WTC11 (cell line): ENCODE results near the gene PDE6D. TPM values are rescaled to one million over a fixed set of nuclear protein-coding genes. Genes with fewer than 3 reads are reported as not detected.

Experiments
- ATAC-seq: fragments of 200-7000 bp; cut with Tn5 transposase; 2 replicates; pipeline ENCODE4 v1.10.0; 2021; ENCODE audit warnings: mild to moderate bottlenecking, moderate library complexity
- CTCF ChIA-PET: fragments of 300-600 bp; sonication (Branson Sonifier 250); formaldehyde crosslinking; loops from one replicate; lab custom pipeline; 2021; ENCODE audit warnings: antibody characterized with exemption; lab: Charles Lee
- POLR2A ChIA-PET: fragments of 350-600 bp; sonication (Branson Sonifier 250); formaldehyde crosslinking; loops from one replicate; lab custom pipeline; 2021; ENCODE audit warnings: antibody characterized with exemption; lab: Charles Lee
- DNase-seq: peaks from one replicate; pipeline ENCODE4 v3.0.0; 2021; ENCODE audit warnings: low spot score
- H3K27ac Mint-ChIP-seq: 2 replicates; pipeline ENCODE4 v1.8.0; 2021; ENCODE audit warnings: mixed read lengths
- H3K27me3 Mint-ChIP-seq: 2 replicates; pipeline ENCODE4 v1.8.0; 2021; ENCODE audit warnings: low read depth, mild to moderate bottlenecking, moderate library complexity, mixed read lengths
- H3K36me3 Mint-ChIP-seq: 2 replicates; pipeline ENCODE4 v1.8.0; 2021; ENCODE audit warnings: mixed read lengths
- H3K4me1 Mint-ChIP-seq: 2 replicates; pipeline ENCODE4 v1.8.0; 2022; ENCODE audit warnings: mixed read lengths
- H3K4me3 Mint-ChIP-seq: 2 replicates; pipeline ENCODE4 v1.8.0; 2021; ENCODE audit warnings: mild to moderate bottlenecking, moderate library complexity, mixed read lengths
- H3K9me3 Mint-ChIP-seq: 2 replicates; pipeline ENCODE4 v1.8.0; 2021; ENCODE audit warnings: mixed read lengths
- ATF1 ChIP-seq: sonication (generic); formaldehyde crosslinking; IDR thresholded peaks from 2 replicates; pipeline ENCODE4 v1.8.1; 2023; ENCODE audit warnings: mild to moderate bottlenecking, moderate library complexity, missing genetic modification reagents
- CBFB ChIP-seq: sonication (generic); formaldehyde crosslinking; IDR thresholded peaks from 2 replicates; pipeline ENCODE4 v1.8.1; 2022; ENCODE audit warnings: mild to moderate bottlenecking, low read depth, missing genetic modification reagents
- CTCF ChIP-seq: fragments of 200-600 bp; IDR thresholded peaks from 2 replicates; pipeline ENCODE4 v1.8.0; 2022; ENCODE audit warnings: antibody characterized with exemption
- FOXP4 ChIP-seq: sonication (generic); formaldehyde crosslinking; IDR thresholded peaks from 2 replicates; pipeline ENCODE4 v1.8.0; 2022; ENCODE audit warnings: mild to moderate bottlenecking, missing genetic modification reagents
- HMGXB4 ChIP-seq: sonication (generic); formaldehyde crosslinking; IDR thresholded peaks from 2 replicates; pipeline ENCODE4 v1.8.1; 2023; ENCODE audit warnings: mild to moderate bottlenecking, moderate library complexity, missing genetic modification reagents
- NR2C2 ChIP-seq: sonication (generic); formaldehyde crosslinking; IDR thresholded peaks from 2 replicates; pipeline ENCODE4 v1.8.0; 2022; ENCODE audit warnings: mild to moderate bottlenecking, missing genetic modification reagents
- PRRX2 ChIP-seq: fragments of 250-450 bp; sonication (Bioruptor Pico); IDR thresholded peaks from 2 replicates; pipeline ENCODE4 v1.8.0; 2021; ENCODE audit warnings: mild to moderate bottlenecking
- TEAD1 ChIP-seq: sonication (generic); formaldehyde crosslinking; IDR thresholded peaks from 2 replicates; pipeline ENCODE4 v1.8.0; 2022; ENCODE audit warnings: mild to moderate bottlenecking, missing genetic modification reagents
- TEAD4 ChIP-seq: sonication (generic); formaldehyde crosslinking; IDR thresholded peaks from 2 replicates; pipeline ENCODE4 v1.8.0; 2022; ENCODE audit warnings: mild to moderate bottlenecking, missing genetic modification reagents
- ZNF121 ChIP-seq: sonication (generic); formaldehyde crosslinking; IDR thresholded peaks from 2 replicates; pipeline ENCODE4 v1.8.0; 2023; ENCODE audit warnings: missing genetic modification reagents
- ZNF425 ChIP-seq: fragments of 250-450 bp; sonication (Bioruptor Pico); conservative IDR thresholded peaks from 2 replicates; pipeline ENCODE4 v1.9.0; 2021; ENCODE audit warnings: mild to moderate bottlenecking
- total RNA-seq: library from RNA; stranded (reverse); gene quantifications from 3 replicates; pipeline ENCODE4 v1.2.3, GENCODE V29; 2021
- TF ChIP-seq, protein P1 (sequence below): fragments of 250-450 bp; sonication (Bioruptor Pico); IDR thresholded peaks from 2 replicates; pipeline ENCODE4 v1.9.0; 2021; ENCODE audit warnings: mild to moderate bottlenecking, borderline replicate concordance
- TF ChIP-seq, protein P2 (sequence below): fragments of 250-450 bp; sonication (Bioruptor Pico); IDR thresholded peaks from 2 replicates; pipeline ENCODE4 v2.1.2; 2022; ENCODE audit warnings: mild to moderate bottlenecking, moderate library complexity
- TF ChIP-seq, protein P3 (sequence below): fragments of 250-450 bp; sonication (Bioruptor Pico); IDR thresholded peaks from 2 replicates; pipeline ENCODE4 v1.9.0; 2021; ENCODE audit warnings: mild to moderate bottlenecking

Gene PDE6D
- total RNA-seq, 1 experiment from 2014 or later, result 30.2 TPM

GRCh38 chr2:231816327-231817026, 35.4 kb upstream of the PDE6D start (continued):
- TF ChIP-seq, protein P1, sequence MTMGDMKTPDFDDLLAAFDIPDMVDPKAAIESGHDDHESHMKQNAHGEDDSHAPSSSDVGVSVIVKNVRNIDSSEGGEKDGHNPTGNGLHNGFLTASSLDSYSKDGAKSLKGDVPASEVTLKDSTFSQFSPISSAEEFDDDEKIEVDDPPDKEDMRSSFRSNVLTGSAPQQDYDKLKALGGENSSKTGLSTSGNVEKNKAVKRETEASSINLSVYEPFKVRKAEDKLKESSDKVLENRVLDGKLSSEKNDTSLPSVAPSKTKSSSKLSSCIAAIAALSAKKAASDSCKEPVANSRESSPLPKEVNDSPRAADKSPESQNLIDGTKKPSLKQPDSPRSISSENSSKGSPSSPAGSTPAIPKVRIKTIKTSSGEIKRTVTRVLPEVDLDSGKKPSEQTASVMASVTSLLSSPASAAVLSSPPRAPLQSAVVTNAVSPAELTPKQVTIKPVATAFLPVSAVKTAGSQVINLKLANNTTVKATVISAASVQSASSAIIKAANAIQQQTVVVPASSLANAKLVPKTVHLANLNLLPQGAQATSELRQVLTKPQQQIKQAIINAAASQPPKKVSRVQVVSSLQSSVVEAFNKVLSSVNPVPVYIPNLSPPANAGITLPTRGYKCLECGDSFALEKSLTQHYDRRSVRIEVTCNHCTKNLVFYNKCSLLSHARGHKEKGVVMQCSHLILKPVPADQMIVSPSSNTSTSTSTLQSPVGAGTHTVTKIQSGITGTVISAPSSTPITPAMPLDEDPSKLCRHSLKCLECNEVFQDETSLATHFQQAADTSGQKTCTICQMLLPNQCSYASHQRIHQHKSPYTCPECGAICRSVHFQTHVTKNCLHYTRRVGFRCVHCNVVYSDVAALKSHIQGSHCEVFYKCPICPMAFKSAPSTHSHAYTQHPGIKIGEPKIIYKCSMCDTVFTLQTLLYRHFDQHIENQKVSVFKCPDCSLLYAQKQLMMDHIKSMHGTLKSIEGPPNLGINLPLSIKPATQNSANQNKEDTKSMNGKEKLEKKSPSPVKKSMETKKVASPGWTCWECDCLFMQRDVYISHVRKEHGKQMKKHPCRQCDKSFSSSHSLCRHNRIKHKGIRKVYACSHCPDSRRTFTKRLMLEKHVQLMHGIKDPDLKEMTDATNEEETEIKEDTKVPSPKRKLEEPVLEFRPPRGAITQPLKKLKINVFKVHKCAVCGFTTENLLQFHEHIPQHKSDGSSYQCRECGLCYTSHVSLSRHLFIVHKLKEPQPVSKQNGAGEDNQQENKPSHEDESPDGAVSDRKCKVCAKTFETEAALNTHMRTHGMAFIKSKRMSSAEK, result no peak
- TF ChIP-seq ATF1 (CRISPR knock-in tag), result no peak

GRCh38 chr2:231810905-231811304, 29.8 kb upstream of the PDE6D start:
- H3K4me3 Mint-ChIP-seq, result no peak overlapping the region
- POLR2A ChIA-PET, result no interaction called here
- TF ChIP-seq, protein P2, sequence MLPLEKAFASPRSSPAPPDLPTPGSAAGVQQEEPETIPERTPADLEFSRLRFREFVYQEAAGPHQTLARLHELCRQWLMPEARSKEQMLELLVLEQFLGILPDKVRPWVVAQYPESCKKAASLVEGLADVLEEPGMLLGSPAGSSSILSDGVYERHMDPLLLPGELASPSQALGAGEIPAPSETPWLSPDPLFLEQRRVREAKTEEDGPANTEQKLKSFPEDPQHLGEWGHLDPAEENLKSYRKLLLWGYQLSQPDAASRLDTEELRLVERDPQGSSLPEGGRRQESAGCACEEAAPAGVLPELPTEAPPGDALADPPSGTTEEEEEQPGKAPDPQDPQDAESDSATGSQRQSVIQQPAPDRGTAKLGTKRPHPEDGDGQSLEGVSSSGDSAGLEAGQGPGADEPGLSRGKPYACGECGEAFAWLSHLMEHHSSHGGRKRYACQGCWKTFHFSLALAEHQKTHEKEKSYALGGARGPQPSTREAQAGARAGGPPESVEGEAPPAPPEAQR (CRISPR knock-in tag), result no peak
- TF ChIP-seq ZNF121 (CRISPR knock-in tag) (no peak), CTCF (no peak), ZNF425 (CRISPR knock-in tag) (no peak), TEAD1 (CRISPR knock-in tag) (no peak), FOXP4 (no peak)
- H3K27ac Mint-ChIP-seq, result no peak overlapping the region
- CTCF ChIA-PET, result no interaction called here
- H3K4me1 Mint-ChIP-seq, result no peaks in the 10 kb centered on the region
- H3K36me3 Mint-ChIP-seq, result peaks cover 39% of the 10 kb centered on the region
- peaks cover 13% of the 10 kb centered on the region for H3K9me3 Mint-ChIP-seq
- DNase-seq (no peak), ATAC-seq (no peak)
- no peaks in the 10 kb centered on the region for H3K27me3 Mint-ChIP-seq

GRCh38 chr2:231807020-231807419, 25.9 kb upstream of the PDE6D start:
- Mint-ChIP-seq H3K36me3 (peaks cover 40% of the 10 kb centered on the region), H3K4me3 (no peak overlapping the region), H3K4me1 (peaks cover 10% of the 10 kb centered on the region), H3K9me3 (no peaks in the 10 kb centered on the region), H3K27me3 (no peaks in the 10 kb centered on the region), H3K27ac (no peak overlapping the region)
- ChIA-PET POLR2A (no interaction called here), CTCF (interaction anchor here (0.7 to 1.3 kb wide), 3 partner anchors 93 to 264 kb away, joined by 3 to 5 read pairs (median 3); no protein-coding TSS in a partner anchor)
- ATAC-seq (no peak), DNase-seq (no peak)
- TF ChIP-seq, protein P3, sequence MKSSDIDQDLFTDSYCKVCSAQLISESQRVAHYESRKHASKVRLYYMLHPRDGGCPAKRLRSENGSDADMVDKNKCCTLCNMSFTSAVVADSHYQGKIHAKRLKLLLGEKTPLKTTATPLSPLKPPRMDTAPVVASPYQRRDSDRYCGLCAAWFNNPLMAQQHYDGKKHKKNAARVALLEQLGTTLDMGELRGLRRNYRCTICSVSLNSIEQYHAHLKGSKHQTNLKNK (CRISPR knock-in tag), result no peak
- TF ChIP-seq PRRX2 (CRISPR knock-in tag), result no peak
- TF ChIP-seq CBFB (CRISPR knock-in tag), result no peak
- no peak for TF ChIP-seq HMGXB4 (CRISPR knock-in tag)
- TF ChIP-seq NR2C2 (CRISPR knock-in tag), result no peak
- TF ChIP-seq CTCF, result no peak
- no peak for TF ChIP-seq TEAD4 (CRISPR knock-in tag)
- TF ChIP-seq ATF1 (CRISPR knock-in tag), result no peak
